SK-N-SH (cell line): ENCODE measurements around the gene ZSCAN10. TPM values are rescaled to one million over a fixed set of nuclear protein-coding genes. Genes with fewer than 3 reads are reported as not detected.

Experiments
- CTCF ChIA-PET: fragments of 300-600, 350-600 bp; formaldehyde crosslinking; extraction: SDS; loops from one replicate; lab custom pipeline; 2021; lab: Yijun Ruan, JAX
- POLR2A ChIA-PET: fragments of 350-600 bp; sonication (Branson Sonifier 250); formaldehyde crosslinking; extraction: SDS; loops from one replicate; lab custom pipeline; 2020; ENCODE audit warnings: antibody characterized with exemption, inconsistent platforms; lab: Yijun Ruan, JAX
- DNase-seq: peaks from one replicate; pipeline ENCODE4 v3.0.0; 2012
- H2AFZ ChIP-seq: fragments of 200-600 bp; sonication (generic); 2 replicates; pipeline ENCODE4 v1.8.1; 2016; ENCODE audit warnings: antibody characterized with exemption, mild to moderate bottlenecking, low read depth
- H3F3A ChIP-seq: fragments of 200-600 bp; sonication (generic); replicated peaks from 2 replicates; pipeline ENCODE3; 2016; ENCODE audit warnings: antibody characterized with exemption, mild to moderate bottlenecking; ENCODE audit not compliant: insufficient read depth
- H3K27ac ChIP-seq, 2 experiments: fragments of 200-500 bp in 1 of 2; fragments of 200-600 bp in 1 of 2; sonication (Bioruptor generic) in 1 of 2; sonication (generic), shearing (Covaris generic) in 1 of 2; 2 replicates each; pipeline versions ENCODE4 v1.5.1 to v1.6.1; 2014 to 2016; ENCODE audit warnings: low read depth in 2 of 2, inconsistent platforms in 1 of 2, low read length in 1 of 2, mild to moderate bottlenecking in 1 of 2, mixed read lengths in 1 of 2
- H3K27me3 ChIP-seq: fragments of 200-600 bp; sonication (generic), shearing (Covaris generic); 2 replicates; pipeline ENCODE4 v1.6.1; 2016; ENCODE audit warnings: mixed run types; ENCODE audit not compliant: insufficient read depth
- H3K36me3 ChIP-seq, 2 experiments: fragments of 200-500 bp in 1 of 2; fragments of 200-600 bp in 1 of 2; sonication (Bioruptor generic) in 1 of 2; sonication (generic) in 1 of 2; replicated peaks in 1 of 2; 2 replicates each; pipeline versions ENCODE3 to v1.5.1; 2014 to 2016; ENCODE audit warnings: low read length in 1 of 2, mild to moderate bottlenecking in 1 of 2; ENCODE audit not compliant: insufficient read depth in 2 of 2, control insufficient read depth in 1 of 2
- H3K4me1 ChIP-seq, 2 experiments: fragments of 200-500 bp in 1 of 2; fragments of 200-600 bp in 1 of 2; sonication (Bioruptor generic) in 1 of 2; sonication (generic), shearing (Covaris generic) in 1 of 2; 2 replicates each; pipeline versions ENCODE4 v1.5.1 to v1.6.1; 2014 to 2016; ENCODE audit warnings: low read depth in 1 of 2, low read length in 1 of 2, mixed run types in 1 of 2; ENCODE audit not compliant: insufficient read depth in 2 of 2, control insufficient read depth in 1 of 2
- H3K4me2 ChIP-seq: fragments of 200-600 bp; sonication (generic), shearing (Covaris generic); 2 replicates; pipeline ENCODE4 v1.6.1; 2017; ENCODE audit warnings: mixed run types
- H3K4me3 ChIP-seq, 2 experiments: fragments of 200-500 bp in 1 of 2; fragments of 200-600 bp in 1 of 2; sonication (Bioruptor generic) in 1 of 2; sonication (generic), shearing (Covaris generic) in 1 of 2; 2 replicates each; pipeline versions ENCODE4 v1.5.1 to v1.8.1; 2014 to 2016; ENCODE audit warnings: low read depth in 2 of 2, inconsistent platforms in 1 of 2, low read length in 1 of 2, mild to moderate bottlenecking in 1 of 2, mixed read lengths in 1 of 2, moderate library complexity in 1 of 2
- H3K79me2 ChIP-seq: fragments of 200-600 bp; sonication (generic); 2 replicates; pipeline ENCODE4 v1.8.1; 2017; ENCODE audit warnings: mild to moderate bottlenecking; ENCODE audit not compliant: insufficient read depth
- H3K9ac ChIP-seq: fragments of 200-600 bp; sonication (generic); 2 replicates; pipeline ENCODE4 v1.6.1; 2017; ENCODE audit warnings: mixed run types
- H3K9me2 ChIP-seq: fragments of 200-600 bp; sonication (generic); 2 replicates; pipeline ENCODE4 v1.6.1; 2017; ENCODE audit warnings: mixed run types
- H3K9me3 ChIP-seq: fragments of 200-600 bp; sonication (generic); 2 replicates; pipeline ENCODE4 v1.6.1; 2017; ENCODE audit warnings: mixed run types, mild to moderate bottlenecking, moderate library complexity
- H4K20me1 ChIP-seq: fragments of 200-600 bp; sonication (generic); 2 replicates; pipeline ENCODE4 v1.6.1; 2017; ENCODE audit warnings: mild to moderate bottlenecking, mixed run types; ENCODE audit not compliant: insufficient read depth
- CHD2 ChIP-seq: fragments of 150-350 bp; IDR thresholded peaks from 2 replicates; pipeline ENCODE4 v1.6.1; 2018; ENCODE audit warnings: low read length; ENCODE audit not compliant: partially characterized antibody
- CTCF ChIP-seq: fragments of 200-600 bp; sonication (generic); IDR thresholded peaks from 2 replicates; pipeline ENCODE4 v1.6.1; 2017; ENCODE audit warnings: antibody characterized with exemption, mild to moderate bottlenecking, moderate library complexity
- EP300 ChIP-seq, 2 experiments: IDR thresholded peaks; 2 replicates each; pipeline versions ENCODE4 v1.4.0 to v1.6.1; 2012; ENCODE audit warnings: borderline replicate concordance in 1 of 2, low read depth in 1 of 2, low read length in 1 of 2
- EZH2phosphoT487 ChIP-seq: fragments of 200-600 bp; sonication (generic); IDR thresholded peaks from 2 replicates; pipeline ENCODE4 v1.6.1; 2017; ENCODE audit warnings: low read depth, mixed run types, mild to moderate bottlenecking, antibody characterized with exemption, moderate library complexity, borderline replicate concordance
- GATA2 ChIP-seq: sonication (generic); formaldehyde crosslinking; IDR thresholded peaks from 2 replicates; pipeline ENCODE4 v1.5.0; 2020; ENCODE audit warnings: mild to moderate bottlenecking, missing genetic modification reagents
- IRF3 ChIP-seq: fragments of 150-350 bp; IDR thresholded peaks from 2 replicates; pipeline ENCODE4 v1.6.1; 2016; ENCODE audit warnings: mild to moderate bottlenecking, low read depth, low read length
- JUND ChIP-seq: IDR thresholded peaks from 2 replicates; pipeline ENCODE4 v1.4.0; 2012
- MXI1 ChIP-seq: IDR thresholded peaks from 2 replicates; pipeline ENCODE4 v1.6.1; 2012; ENCODE audit warnings: mild to moderate bottlenecking, low read depth, low read length, improper control_type of control experiment
- POLR2AphosphoS5 ChIP-seq: IDR thresholded peaks from 2 replicates; pipeline ENCODE4 v1.6.1; 2012; ENCODE audit warnings: low read depth, low read length
- RCOR1 ChIP-seq: fragments of 150-350 bp; IDR thresholded peaks from 2 replicates; pipeline ENCODE4 v1.6.1; 2017; ENCODE audit warnings: antibody characterized with exemption, low read length
- RXRA ChIP-seq: IDR thresholded peaks from 2 replicates; pipeline ENCODE4 v1.4.0; 2012; ENCODE audit warnings: low read depth, mild to moderate bottlenecking, borderline replicate concordance
- TAF1 ChIP-seq: IDR thresholded peaks from 2 replicates; pipeline ENCODE4 v1.6.1; 2012; ENCODE audit warnings: low read depth, mild to moderate bottlenecking, low read length, moderate library complexity, borderline replicate concordance
- YY1 ChIP-seq: IDR thresholded peaks from 2 replicates; pipeline ENCODE4 v1.4.0; 2012; ENCODE audit warnings: low read depth, mild to moderate bottlenecking
- WGBS: methylation state at CpG from one replicate; pipeline ENCODE4 v1.1.6; 2017; ENCODE audit warnings: low lambda C conversion rate; 5-methylcytosine and 5-hydroxymethylcytosine counted together
- polyA plus RNA-seq, 3 experiments: library from polyadenylated mRNA; depleted of rRNA; stranded (reverse); fragments of >200 nt; gene quantifications; 2 replicates each; pipeline ENCODE4 v1.2.3, GENCODE V29; 2012
- TF ChIP-seq, protein P1 (sequence below): IDR thresholded peaks from 2 replicates; pipeline ENCODE4 v1.4.0; 2012; ENCODE audit warnings: low read depth, borderline replicate concordance
- TF ChIP-seq, protein P2 (sequence below): IDR thresholded peaks from 2 replicates; pipeline ENCODE4; 2012

Gene ZSCAN10
- polyA plus RNA-seq, 1 of the 3 experiments (the other 2 are of a cell fraction): 0.05 TPM

DNA sequence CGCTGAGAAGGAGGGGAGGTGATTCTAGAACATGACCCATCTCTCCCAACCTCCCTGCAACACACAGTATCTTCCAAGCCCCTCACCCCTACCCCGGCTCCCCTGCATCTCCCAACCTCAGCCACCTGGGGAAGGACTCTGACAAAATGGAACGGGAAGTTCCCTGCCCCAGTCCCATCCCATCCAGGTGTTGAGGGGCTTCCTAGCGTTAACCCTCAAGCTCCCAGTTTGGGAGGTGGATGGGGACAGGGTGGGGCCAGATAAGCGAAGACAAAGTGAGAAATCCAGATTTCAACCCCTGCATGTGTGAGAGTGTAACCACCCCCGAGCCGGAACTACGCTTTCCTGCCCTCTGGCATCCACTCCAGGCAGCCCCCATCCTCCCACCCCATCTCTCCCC, 1.8 kb downstream of the ZSCAN10 start:
- Histone ChIP-seq H3K9ac (no peak overlapping the region), H2AFZ (no peak overlapping the region), H3K27ac (no peak overlapping the region), H3K4me2 (no peak overlapping the region), H3K36me3 (no peaks in the 10 kb centered on the region), H3K9me2 (no peaks in the 10 kb centered on the region), H3K9me3 (no peaks in the 10 kb centered on the region), H3K79me2 (no peaks in the 10 kb centered on the region), H3F3A (peaks cover 7% of the 10 kb centered on the region), H3K4me1 (peaks cover 9 to 11% of the 10 kb centered on the region in 2 experiments; a peak in 2 of 4 replicates), H3K27me3 (peaks cover 10% of the 10 kb centered on the region; the same call in 1 of the 2 replicates), H3K4me3 (no peak overlapping the region), H4K20me1 (no peaks in the 10 kb centered on the region)
- no peak for TF ChIP-seq TAF1
- no peak for TF ChIP-seq GATA2 (CRISPR knock-in tag)
- TF ChIP-seq IRF3: no peak
- no peak for TF ChIP-seq POLR2AphosphoS5
- no peak for TF ChIP-seq EP300 (IDR thresholded peaks at IDR 0.05; ENCODE audit: borderline replicate concordance in 1 of 2, low read depth in 1 of 2, low read length in 1 of 2)
- TF ChIP-seq, protein P1, sequence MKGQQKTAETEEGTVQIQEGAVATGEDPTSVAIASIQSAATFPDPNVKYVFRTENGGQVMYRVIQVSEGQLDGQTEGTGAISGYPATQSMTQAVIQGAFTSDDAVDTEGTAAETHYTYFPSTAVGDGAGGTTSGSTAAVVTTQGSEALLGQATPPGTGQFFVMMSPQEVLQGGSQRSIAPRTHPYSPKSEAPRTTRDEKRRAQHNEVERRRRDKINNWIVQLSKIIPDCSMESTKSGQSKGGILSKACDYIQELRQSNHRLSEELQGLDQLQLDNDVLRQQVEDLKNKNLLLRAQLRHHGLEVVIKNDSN: no peak
- TF ChIP-seq CHD2: no peak
- TF ChIP-seq RCOR1: no peak
- TF ChIP-seq MXI1: no peak
- TF ChIP-seq, protein P2, sequence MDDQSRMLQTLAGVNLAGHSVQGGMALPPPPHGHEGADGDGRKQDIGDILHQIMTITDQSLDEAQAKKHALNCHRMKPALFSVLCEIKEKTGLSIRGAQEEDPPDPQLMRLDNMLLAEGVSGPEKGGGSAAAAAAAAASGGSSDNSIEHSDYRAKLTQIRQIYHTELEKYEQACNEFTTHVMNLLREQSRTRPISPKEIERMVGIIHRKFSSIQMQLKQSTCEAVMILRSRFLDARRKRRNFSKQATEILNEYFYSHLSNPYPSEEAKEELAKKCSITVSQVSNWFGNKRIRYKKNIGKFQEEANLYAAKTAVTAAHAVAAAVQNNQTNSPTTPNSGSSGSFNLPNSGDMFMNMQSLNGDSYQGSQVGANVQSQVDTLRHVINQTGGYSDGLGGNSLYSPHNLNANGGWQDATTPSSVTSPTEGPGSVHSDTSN: no peak
- no peak for TF ChIP-seq EZH2phosphoT487
- no peak for TF ChIP-seq RXRA
- no peak for TF ChIP-seq JUND
- no peak for TF ChIP-seq YY1
- TF ChIP-seq CTCF: no peak
- ChIA-PET CTCF (interaction anchor here (3.3 to 4.1 kb wide), 3 partner anchors 33 to 66 kb away, joined by 15 to 34 read pairs (median 15); no protein-coding TSS in a partner anchor), POLR2A (no interaction called here)
- no peak for DNase-seq
- 66% methylated on average over 8 of the region's 8 CpGs for WGBS
